Measurements from ENCODE around the gene THADA.

The THADA gene

GRCh38 chr2:43212216-43212835 is 383.5 kb downstream of the THADA start:
- H3K4me3 ChIP-seq (ENCODE audit: low read depth, low read length): no peak overlapping the region
- no peak for TF ChIP-seq CTCF (IDR thresholded peaks at IDR 0.05; ENCODE audit: control insufficient read depth, extremely low read depth, insufficient read depth)
- no peak for DNase-seq (ENCODE audit: low read depth)

- H3K4me3 ChIP-seq (ENCODE audit: low read depth, low read length): no peak overlapping the region
- no peak for TF ChIP-seq CTCF (IDR thresholded peaks at IDR 0.05; ENCODE audit: control insufficient read depth, extremely low read depth, insufficient read depth)
- no peak for DNase-seq (ENCODE audit: low read depth)
Measured at GRCh38 chr2:43210467-43211303, 385.2 kb downstream of the THADA start.

- TF ChIP-seq CTCF (IDR thresholded peaks at IDR 0.05; ENCODE audit: control insufficient read depth, extremely low read depth, insufficient read depth): no peak
- DNase-seq (ENCODE audit: low read depth): no peak
- H3K4me3 ChIP-seq (ENCODE audit: low read depth, low read length): no peak overlapping the region
Measured at GRCh38 chr2:43210125-43210466, 385.7 kb downstream of the THADA start.

- no peak overlapping the region for H3K4me3 ChIP-seq (ENCODE audit: low read depth, low read length)
- DNase-seq (ENCODE audit: low read depth): no peak
- no peak for TF ChIP-seq CTCF (IDR thresholded peaks at IDR 0.05; ENCODE audit: control insufficient read depth, extremely low read depth, insufficient read depth)
Measured at GRCh38 chr2:43209204-43209717, 386.6 kb downstream of the THADA start.

GRCh38 chr2:43207553-43208300 is 388.1 kb downstream of the THADA start:
- no peak for DNase-seq (ENCODE audit: low read depth)
- no peak for TF ChIP-seq CTCF (IDR thresholded peaks at IDR 0.05; ENCODE audit: control insufficient read depth, extremely low read depth, insufficient read depth)
- H3K4me3 ChIP-seq (ENCODE audit: low read depth, low read length): no peak overlapping the region

GRCh38 chr2:43206602-43207001 is 389.2 kb downstream of the THADA start:
- no peak for DNase-seq (ENCODE audit: low read depth)
- no peak overlapping the region for H3K4me3 ChIP-seq (ENCODE audit: low read depth, low read length)
- TF ChIP-seq CTCF (IDR thresholded peaks at IDR 0.05; ENCODE audit: control insufficient read depth, extremely low read depth, insufficient read depth): no peak

All from LNCaP clone FGC (cell line).